ENCODE measurements around the gene GINS3.

GINS3 gene

GRCh38 chr16:58442547-58442946 lies 50.3 kb downstream of the GINS3 start:
- Histone ChIP-seq H3K79me2 (ENCODE audit: insufficient read depth, low read length) (no peaks in the 10 kb centered on the region), H2AFZ (ENCODE audit: low read depth, low read length) (no peak overlapping the region), H3K4me1 (ENCODE audit: insufficient read depth, low read length) (peaks cover 26% of the 10 kb centered on the region), H3K27me3 (ENCODE audit: insufficient read depth, low read length, poor library complexity) (no peaks in the 10 kb centered on the region), H3K4me3 (ENCODE audit: low read depth in 1 of 2, low read length in 2 of 2) (no peak overlapping the region), H3K4me2 (ENCODE audit: insufficient read depth, low read length) (no peak overlapping the region), H4K20me1 (ENCODE audit: insufficient read depth, low read length) (no peaks in the 10 kb centered on the region), H3K9me3 (ENCODE audit: insufficient read depth, low read length, severe bottlenecking) (no peaks in the 10 kb centered on the region), H3K9ac (ENCODE audit: low read depth, low read length) (no peak overlapping the region), H3K27ac (ENCODE audit: low read length) (no peak overlapping the region), H3K36me3 (ENCODE audit: insufficient read depth, low read length) (no peaks in the 10 kb centered on the region)
- ATAC-seq (ENCODE audit: insufficient read depth, low read depth) (peak; percentile 59), DNase-seq (no peak)
- no peak for TF ChIP-seq CTCF (IDR thresholded peaks at IDR 0.05; ENCODE audit: borderline replicate concordance, extremely low read depth, low read length, poor library complexity, severe bottlenecking)
- no peak for TF ChIP-seq EZH2 (IDR thresholded peaks at IDR 0.05; ENCODE audit: borderline replicate concordance, low read depth, low read length, severe bottlenecking)

DNA sequence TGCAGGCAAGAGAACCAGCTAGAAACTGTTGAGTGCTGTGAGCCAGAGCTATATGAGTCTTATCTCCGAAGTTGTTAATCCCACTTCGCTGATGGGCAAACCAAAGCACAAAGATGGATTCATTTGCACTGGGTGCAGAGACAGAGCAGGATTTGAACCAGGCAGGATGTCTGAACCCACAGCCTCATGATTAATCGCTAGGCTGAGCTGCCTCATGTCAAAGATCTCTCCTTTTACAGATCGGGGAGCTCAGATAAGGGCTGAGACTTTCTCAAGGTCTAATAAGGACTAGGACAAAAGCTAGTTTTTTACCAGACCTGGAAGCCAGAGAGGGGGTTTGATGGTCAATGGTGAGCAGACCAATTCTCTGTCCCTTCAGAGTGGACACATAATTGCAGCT lies 51.5 kb downstream of the GINS3 start:
- Histone ChIP-seq H3K79me2 (ENCODE audit: insufficient read depth, low read length) (no peaks in the 10 kb centered on the region), H3K9ac (ENCODE audit: low read depth, low read length) (no peak overlapping the region), H3K9me3 (ENCODE audit: insufficient read depth, low read length, severe bottlenecking) (no peaks in the 10 kb centered on the region), H2AFZ (ENCODE audit: low read depth, low read length) (no peak overlapping the region), H3K4me3 (ENCODE audit: low read depth in 1 of 2, low read length in 2 of 2) (no peak overlapping the region), H3K36me3 (ENCODE audit: insufficient read depth, low read length) (no peaks in the 10 kb centered on the region), H3K4me2 (ENCODE audit: insufficient read depth, low read length) (no peak overlapping the region), H3K27me3 (ENCODE audit: insufficient read depth, low read length, poor library complexity) (no peaks in the 10 kb centered on the region), H4K20me1 (ENCODE audit: insufficient read depth, low read length) (no peaks in the 10 kb centered on the region), H3K27ac (ENCODE audit: low read length) (no peak overlapping the region), H3K4me1 (ENCODE audit: insufficient read depth, low read length) (peaks cover 26% of the 10 kb centered on the region)
- TF ChIP-seq EZH2 (IDR thresholded peaks at IDR 0.05; ENCODE audit: borderline replicate concordance, low read depth, low read length, severe bottlenecking) (no peak), CTCF (IDR thresholded peaks at IDR 0.05; ENCODE audit: borderline replicate concordance, extremely low read depth, low read length, poor library complexity, severe bottlenecking) (no peak)
- ATAC-seq (ENCODE audit: insufficient read depth, low read depth), result peak; percentile 71
- peak; percentile 33 for DNase-seq

DNA sequence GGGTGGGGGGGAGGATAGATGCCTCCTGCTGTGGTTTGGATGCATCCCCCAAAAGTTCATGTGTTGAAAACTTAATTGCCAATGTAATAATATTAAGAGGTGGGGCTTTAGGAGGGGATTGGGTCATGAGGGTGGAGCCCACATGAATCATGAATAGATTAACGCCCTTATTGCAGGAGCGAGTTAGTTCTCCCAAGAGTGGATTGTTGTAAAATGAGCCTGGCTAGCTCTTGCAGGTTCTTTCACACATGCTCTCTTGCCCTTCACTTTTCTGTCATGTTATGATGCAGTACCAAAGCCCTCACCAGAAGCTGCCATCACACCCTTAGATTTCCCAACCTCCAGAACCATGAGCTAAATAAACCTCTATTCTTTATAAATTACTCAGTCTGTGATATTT lies 52.0 kb downstream of the GINS3 start:
- ATAC-seq (ENCODE audit: insufficient read depth, low read depth) (no peak; the same call in 2 of the 3 replicates), DNase-seq (peak; percentile 25)
- no peak overlapping the region for H3K27ac ChIP-seq (ENCODE audit: low read length)
- no peak overlapping the region for H3K4me2 ChIP-seq (ENCODE audit: insufficient read depth, low read length)
- no peaks in the 10 kb centered on the region for H4K20me1 ChIP-seq (ENCODE audit: insufficient read depth, low read length)
- no peak overlapping the region for H3K9ac ChIP-seq (ENCODE audit: low read depth, low read length)
- no peaks in the 10 kb centered on the region for H3K36me3 ChIP-seq (ENCODE audit: insufficient read depth, low read length)
- no peaks in the 10 kb centered on the region for H3K27me3 ChIP-seq (ENCODE audit: insufficient read depth, low read length, poor library complexity)
- H3K4me3 ChIP-seq (ENCODE audit: low read depth in 1 of 2, low read length in 2 of 2), result no peak overlapping the region
- no peak overlapping the region for H2AFZ ChIP-seq (ENCODE audit: low read depth, low read length)
- H3K9me3 ChIP-seq (ENCODE audit: insufficient read depth, low read length, severe bottlenecking), result no peaks in the 10 kb centered on the region
- TF ChIP-seq CTCF (IDR thresholded peaks at IDR 0.05; ENCODE audit: borderline replicate concordance, extremely low read depth, low read length, poor library complexity, severe bottlenecking), result no peak
- no peak for TF ChIP-seq EZH2 (IDR thresholded peaks at IDR 0.05; ENCODE audit: borderline replicate concordance, low read depth, low read length, severe bottlenecking)
- no peaks in the 10 kb centered on the region for H3K79me2 ChIP-seq (ENCODE audit: insufficient read depth, low read length)
- peaks cover 26% of the 10 kb centered on the region for H3K4me1 ChIP-seq (ENCODE audit: insufficient read depth, low read length)

DNA sequence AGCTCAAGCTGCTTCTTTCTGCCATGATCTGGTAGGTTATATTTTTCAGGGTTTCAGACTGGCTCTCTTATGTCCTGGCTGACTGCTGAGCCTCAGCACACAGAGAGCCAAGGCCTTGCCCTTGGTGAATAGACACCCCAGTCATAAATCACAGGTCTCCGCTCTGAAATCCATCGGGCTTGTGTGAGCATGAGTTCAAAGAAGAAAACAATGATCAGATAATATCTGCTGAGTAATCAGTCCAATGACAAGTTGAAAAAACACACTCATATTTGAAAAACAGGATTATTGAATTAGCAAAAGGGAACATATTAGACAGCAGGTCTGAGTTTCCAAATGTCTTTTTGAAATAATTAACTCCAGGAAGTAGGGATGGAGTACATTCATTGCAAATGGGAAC lies 56.6 kb downstream of the GINS3 start:
- no peaks in the 10 kb centered on the region for H3K27me3 ChIP-seq (ENCODE audit: insufficient read depth, low read length, poor library complexity)
- no peaks in the 10 kb centered on the region for H3K9me3 ChIP-seq (ENCODE audit: insufficient read depth, low read length, severe bottlenecking)
- H3K4me3 ChIP-seq (ENCODE audit: low read depth in 1 of 2, low read length in 2 of 2), result no peak overlapping the region
- H3K27ac ChIP-seq (ENCODE audit: low read length), result no peak overlapping the region
- H3K9ac ChIP-seq (ENCODE audit: low read depth, low read length), result no peak overlapping the region
- H3K79me2 ChIP-seq (ENCODE audit: insufficient read depth, low read length), result no peaks in the 10 kb centered on the region
- no peak for ATAC-seq (ENCODE audit: insufficient read depth, low read depth)
- H3K4me1 ChIP-seq (ENCODE audit: insufficient read depth, low read length), result peaks cover 7% of the 10 kb centered on the region
- no peaks in the 10 kb centered on the region for H4K20me1 ChIP-seq (ENCODE audit: insufficient read depth, low read length)
- H3K4me2 ChIP-seq (ENCODE audit: insufficient read depth, low read length), result no peak overlapping the region
- DNase-seq, result no peak
- no peaks in the 10 kb centered on the region for H3K36me3 ChIP-seq (ENCODE audit: insufficient read depth, low read length)
- TF ChIP-seq CTCF (IDR thresholded peaks at IDR 0.05; ENCODE audit: borderline replicate concordance, extremely low read depth, low read length, poor library complexity, severe bottlenecking) (no peak), EZH2 (IDR thresholded peaks at IDR 0.05; ENCODE audit: borderline replicate concordance, low read depth, low read length, severe bottlenecking) (no peak)
- no peak overlapping the region for H2AFZ ChIP-seq (ENCODE audit: low read depth, low read length)
